Measurements from ENCODE around the gene AIG1.

- no peak for TF ChIP-seq POLR2AphosphoS5 (IDR thresholded peaks at IDR 0.05; ENCODE audit: borderline replicate concordance, low read depth, low read length)
- no peak for TF ChIP-seq EZH2 (IDR thresholded peaks at IDR 0.05)
These were observed 2.9 kb downstream of the AIG1 start for GRCh38 chr6:143063631-143064030.

All from SK-N-MC (cell line).